Measurements from ENCODE around the gene TRAM2.

DNA sequence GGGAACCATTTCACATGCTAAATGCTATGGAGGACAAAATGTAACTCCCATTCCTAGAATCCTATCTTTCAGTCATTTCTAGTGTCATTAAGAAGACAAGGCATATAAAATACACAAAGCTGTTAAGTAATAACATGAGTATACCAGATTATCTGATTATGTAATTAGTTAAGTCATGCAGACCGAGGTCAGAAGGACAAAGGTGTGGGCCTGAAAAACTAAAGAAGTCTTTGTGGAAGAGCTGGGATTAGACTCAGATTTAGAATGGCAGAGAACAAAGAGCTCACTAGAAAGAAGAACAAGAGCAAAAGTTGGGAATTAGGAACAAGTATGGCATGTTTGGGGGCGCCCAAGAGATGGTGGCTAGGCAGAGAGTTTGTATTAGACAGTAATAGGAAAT lies 119.8 kb downstream of the TRAM2 start:
- TF ChIP-seq JUND (IDR thresholded peaks at IDR 0.05), result no peak
- no peak for TF ChIP-seq RXRA (IDR thresholded peaks at IDR 0.05)
- TF ChIP-seq, protein P1, sequence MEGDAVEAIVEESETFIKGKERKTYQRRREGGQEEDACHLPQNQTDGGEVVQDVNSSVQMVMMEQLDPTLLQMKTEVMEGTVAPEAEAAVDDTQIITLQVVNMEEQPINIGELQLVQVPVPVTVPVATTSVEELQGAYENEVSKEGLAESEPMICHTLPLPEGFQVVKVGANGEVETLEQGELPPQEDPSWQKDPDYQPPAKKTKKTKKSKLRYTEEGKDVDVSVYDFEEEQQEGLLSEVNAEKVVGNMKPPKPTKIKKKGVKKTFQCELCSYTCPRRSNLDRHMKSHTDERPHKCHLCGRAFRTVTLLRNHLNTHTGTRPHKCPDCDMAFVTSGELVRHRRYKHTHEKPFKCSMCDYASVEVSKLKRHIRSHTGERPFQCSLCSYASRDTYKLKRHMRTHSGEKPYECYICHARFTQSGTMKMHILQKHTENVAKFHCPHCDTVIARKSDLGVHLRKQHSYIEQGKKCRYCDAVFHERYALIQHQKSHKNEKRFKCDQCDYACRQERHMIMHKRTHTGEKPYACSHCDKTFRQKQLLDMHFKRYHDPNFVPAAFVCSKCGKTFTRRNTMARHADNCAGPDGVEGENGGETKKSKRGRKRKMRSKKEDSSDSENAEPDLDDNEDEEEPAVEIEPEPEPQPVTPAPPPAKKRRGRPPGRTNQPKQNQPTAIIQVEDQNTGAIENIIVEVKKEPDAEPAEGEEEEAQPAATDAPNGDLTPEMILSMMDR (IDR thresholded peaks at IDR 0.05; ENCODE audit: low read depth, low read length, missing input control), result no peak
- TF ChIP-seq, protein P2, sequence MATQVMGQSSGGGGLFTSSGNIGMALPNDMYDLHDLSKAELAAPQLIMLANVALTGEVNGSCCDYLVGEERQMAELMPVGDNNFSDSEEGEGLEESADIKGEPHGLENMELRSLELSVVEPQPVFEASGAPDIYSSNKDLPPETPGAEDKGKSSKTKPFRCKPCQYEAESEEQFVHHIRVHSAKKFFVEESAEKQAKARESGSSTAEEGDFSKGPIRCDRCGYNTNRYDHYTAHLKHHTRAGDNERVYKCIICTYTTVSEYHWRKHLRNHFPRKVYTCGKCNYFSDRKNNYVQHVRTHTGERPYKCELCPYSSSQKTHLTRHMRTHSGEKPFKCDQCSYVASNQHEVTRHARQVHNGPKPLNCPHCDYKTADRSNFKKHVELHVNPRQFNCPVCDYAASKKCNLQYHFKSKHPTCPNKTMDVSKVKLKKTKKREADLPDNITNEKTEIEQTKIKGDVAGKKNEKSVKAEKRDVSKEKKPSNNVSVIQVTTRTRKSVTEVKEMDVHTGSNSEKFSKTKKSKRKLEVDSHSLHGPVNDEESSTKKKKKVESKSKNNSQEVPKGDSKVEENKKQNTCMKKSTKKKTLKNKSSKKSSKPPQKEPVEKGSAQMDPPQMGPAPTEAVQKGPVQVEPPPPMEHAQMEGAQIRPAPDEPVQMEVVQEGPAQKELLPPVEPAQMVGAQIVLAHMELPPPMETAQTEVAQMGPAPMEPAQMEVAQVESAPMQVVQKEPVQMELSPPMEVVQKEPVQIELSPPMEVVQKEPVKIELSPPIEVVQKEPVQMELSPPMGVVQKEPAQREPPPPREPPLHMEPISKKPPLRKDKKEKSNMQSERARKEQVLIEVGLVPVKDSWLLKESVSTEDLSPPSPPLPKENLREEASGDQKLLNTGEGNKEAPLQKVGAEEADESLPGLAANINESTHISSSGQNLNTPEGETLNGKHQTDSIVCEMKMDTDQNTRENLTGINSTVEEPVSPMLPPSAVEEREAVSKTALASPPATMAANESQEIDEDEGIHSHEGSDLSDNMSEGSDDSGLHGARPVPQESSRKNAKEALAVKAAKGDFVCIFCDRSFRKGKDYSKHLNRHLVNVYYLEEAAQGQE (IDR thresholded peaks at IDR 0.05), result no peak
- TF ChIP-seq, protein P3, sequence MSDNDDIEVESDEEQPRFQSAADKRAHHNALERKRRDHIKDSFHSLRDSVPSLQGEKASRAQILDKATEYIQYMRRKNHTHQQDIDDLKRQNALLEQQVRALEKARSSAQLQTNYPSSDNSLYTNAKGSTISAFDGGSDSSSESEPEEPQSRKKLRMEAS (IDR thresholded peaks at IDR 0.05), result no peak

Measured in liver (tissue), 3 donors.